A549 (cell line): Measurements from ENCODE around the gene SGSM1.

Source experiments
- CEBPB ChIP-seq, 2 experiments: fragments of >200 bp in 1 of 2; sonication (Bioruptor Twin) in 1 of 2; formaldehyde crosslinking in 1 of 2; IDR thresholded peaks; 2 replicates each; pipeline ENCODE4 v1.6.1; 2012 to 2016
- EP300 ChIP-seq, 2 experiments: fragments of >200 bp; sonication (Bioruptor Twin); formaldehyde crosslinking; IDR thresholded peaks; 2 replicates in 1 of 2; 3 replicates in 1 of 2; pipeline ENCODE4 v1.6.1; 2016 to 2017
- GATA3 ChIP-seq: IDR thresholded peaks from 2 replicates; pipeline ENCODE4 v1.6.1; 2012; ENCODE audit warnings: borderline replicate concordance
- RAD21 ChIP-seq, 2 experiments: fragments of >200 bp in 1 of 2; sonication (Bioruptor Twin) in 1 of 2; formaldehyde crosslinking in 1 of 2; IDR thresholded peaks in 1 of 2; conservative IDR thresholded peaks in 1 of 2; 2 replicates in 1 of 2; 3 replicates in 1 of 2; pipeline ENCODE4 v1.6.1; 2012 to 2018; ENCODE audit warnings: inconsistent platforms in 1 of 2

DNA sequence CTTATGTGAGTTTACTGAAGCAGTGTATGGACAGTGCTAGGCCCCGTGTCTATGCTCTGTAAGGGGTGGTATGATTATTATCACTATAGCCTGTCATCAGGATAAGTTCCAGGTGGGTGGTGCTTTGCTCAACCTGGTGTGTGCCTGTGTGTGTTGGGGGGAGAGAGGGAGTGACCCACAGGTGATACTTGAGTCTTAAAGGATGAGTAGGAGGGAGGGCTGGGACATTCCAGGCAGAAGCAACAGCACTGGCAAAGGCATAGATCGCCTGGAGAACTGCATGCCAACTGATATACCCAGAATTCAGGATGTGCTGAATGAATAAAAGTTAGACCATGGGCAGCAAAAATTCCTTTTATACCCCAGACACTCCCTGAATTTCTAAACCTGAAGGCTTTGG, 151.0 kb downstream of the SGSM1 start:
- no peak for TF ChIP-seq CEBPB (IDR thresholded peaks at IDR 0.05)
- TF ChIP-seq EP300 (IDR thresholded peaks at IDR 0.05) = no peak
- no peak for TF ChIP-seq GATA3
- no peak for TF ChIP-seq RAD21 (conservative IDR thresholded peaks at IDR 0.05 in 1 of 2, IDR thresholded peaks at IDR 0.05 in 1 of 2)
